Measurements from ENCODE around the gene FGF21.

The FGF21 gene

GRCh38 chr19:48752496-48753365, 2.6 kb upstream of the FGF21 start, which contains the start of gene FUT1:
Gene FUT1 (minus strand): TSS chr19:48752641. CDS start chr19:48751281, 1,360 bp downstream.
- H3K4me3 ChIP-seq (ENCODE audit: low read length), result no peak within 1 kb of the TSS
- H3K79me2 ChIP-seq (ENCODE audit: low read length), result no peaks in the 10 kb centered on the region
- no peak for TF ChIP-seq EZH2phosphoT487 (IDR thresholded peaks at IDR 0.05; ENCODE audit: low read depth)
- TF ChIP-seq, protein P1, sequence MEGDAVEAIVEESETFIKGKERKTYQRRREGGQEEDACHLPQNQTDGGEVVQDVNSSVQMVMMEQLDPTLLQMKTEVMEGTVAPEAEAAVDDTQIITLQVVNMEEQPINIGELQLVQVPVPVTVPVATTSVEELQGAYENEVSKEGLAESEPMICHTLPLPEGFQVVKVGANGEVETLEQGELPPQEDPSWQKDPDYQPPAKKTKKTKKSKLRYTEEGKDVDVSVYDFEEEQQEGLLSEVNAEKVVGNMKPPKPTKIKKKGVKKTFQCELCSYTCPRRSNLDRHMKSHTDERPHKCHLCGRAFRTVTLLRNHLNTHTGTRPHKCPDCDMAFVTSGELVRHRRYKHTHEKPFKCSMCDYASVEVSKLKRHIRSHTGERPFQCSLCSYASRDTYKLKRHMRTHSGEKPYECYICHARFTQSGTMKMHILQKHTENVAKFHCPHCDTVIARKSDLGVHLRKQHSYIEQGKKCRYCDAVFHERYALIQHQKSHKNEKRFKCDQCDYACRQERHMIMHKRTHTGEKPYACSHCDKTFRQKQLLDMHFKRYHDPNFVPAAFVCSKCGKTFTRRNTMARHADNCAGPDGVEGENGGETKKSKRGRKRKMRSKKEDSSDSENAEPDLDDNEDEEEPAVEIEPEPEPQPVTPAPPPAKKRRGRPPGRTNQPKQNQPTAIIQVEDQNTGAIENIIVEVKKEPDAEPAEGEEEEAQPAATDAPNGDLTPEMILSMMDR (IDR thresholded peaks at IDR 0.05; ENCODE audit: low read depth, low read length), result no peak

GRCh38 chr19:48755787-48756186, 463 bp downstream of the FGF21 start:
- no peak overlapping the region for H3K27ac ChIP-seq (ENCODE audit: low read length)

More at GRCh38 chr19:48752496-48753365, 2.6 kb upstream of the FGF21 start, which contains the start of gene FUT1:
- Histone ChIP-seq H4K20me1 (ENCODE audit: insufficient read depth, low read length) (no peaks in the 10 kb centered on the region), H3K36me3 (replicated peaks; ENCODE audit: low read depth, low read length) (no peaks in the 10 kb centered on the region), H3K27me3 (ENCODE audit: low read depth, low read length) (no peaks in the 10 kb centered on the region), H3K9ac (ENCODE audit: low read length) (no peak within 1 kb of the TSS), H3K27ac (ENCODE audit: low read length) (no peak within 1 kb of the TSS), H3K9me3 (ENCODE audit: insufficient read depth, low read length) (no peaks in the 10 kb centered on the region), H3K4me2 (ENCODE audit: low read length) (no peak within 1 kb of the TSS), H3K4me1 (ENCODE audit: low read length) (peaks cover 4% of the 10 kb centered on the region; the same call in 1 of the 2 replicates), H2AFZ (ENCODE audit: low read depth, low read length) (no peak within 1 kb of the TSS)

DNA sequence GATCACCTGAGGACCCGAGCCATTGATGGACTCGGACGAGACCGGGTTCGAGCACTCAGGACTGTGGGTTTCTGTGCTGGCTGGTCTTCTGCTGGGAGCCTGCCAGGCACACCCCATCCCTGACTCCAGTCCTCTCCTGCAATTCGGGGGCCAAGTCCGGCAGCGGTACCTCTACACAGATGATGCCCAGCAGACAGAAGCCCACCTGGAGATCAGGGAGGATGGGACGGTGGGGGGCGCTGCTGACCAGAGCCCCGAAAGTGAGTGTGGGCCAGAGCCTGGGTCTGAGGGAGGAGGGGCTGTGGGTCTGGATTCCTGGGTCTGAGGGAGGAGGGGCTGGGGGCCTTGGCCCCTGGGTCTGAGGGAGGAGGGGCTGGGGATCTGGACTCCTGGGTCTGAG, 888 bp downstream of the FGF21 start:
- peaks cover 6% of the 10 kb centered on the region for H3K27me3 ChIP-seq (ENCODE audit: low read depth, low read length)
- H3K4me1 ChIP-seq (ENCODE audit: low read length), result peaks cover 8% of the 10 kb centered on the region; the same call in 1 of the 2 replicates
- no peaks in the 10 kb centered on the region for H3K36me3 ChIP-seq (replicated peaks; ENCODE audit: low read depth, low read length)
- H3K9me3 ChIP-seq (ENCODE audit: insufficient read depth, low read length), result no peaks in the 10 kb centered on the region
- no peak overlapping the region for H3K9ac ChIP-seq (ENCODE audit: low read length)
- no peak overlapping the region for H3K27ac ChIP-seq (ENCODE audit: low read length)
- H4K20me1 ChIP-seq (ENCODE audit: insufficient read depth, low read length), result no peaks in the 10 kb centered on the region
- no peaks in the 10 kb centered on the region for H3K79me2 ChIP-seq (ENCODE audit: low read length)
- H2AFZ ChIP-seq (ENCODE audit: low read depth, low read length), result no peak overlapping the region
- H3K4me3 ChIP-seq (ENCODE audit: low read length), result no peak overlapping the region
- H3K4me2 ChIP-seq (ENCODE audit: low read length), result no peak overlapping the region
- TF ChIP-seq EZH2phosphoT487 (IDR thresholded peaks at IDR 0.05; ENCODE audit: low read depth), result no peak
- TF ChIP-seq, protein P1 (IDR thresholded peaks at IDR 0.05; ENCODE audit: low read depth, low read length), result no peak

More at GRCh38 chr19:48755787-48756186, 463 bp downstream of the FGF21 start:
- Histone ChIP-seq H3K4me3 (ENCODE audit: low read length) (no peak overlapping the region), H3K27me3 (ENCODE audit: low read depth, low read length) (peaks cover 4% of the 10 kb centered on the region), H4K20me1 (ENCODE audit: insufficient read depth, low read length) (no peaks in the 10 kb centered on the region), H3K4me1 (ENCODE audit: low read length) (peaks cover 8% of the 10 kb centered on the region; the same call in 1 of the 2 replicates), H3K9me3 (ENCODE audit: insufficient read depth, low read length) (no peaks in the 10 kb centered on the region), H3K4me2 (ENCODE audit: low read length) (no peak overlapping the region), H3K79me2 (ENCODE audit: low read length) (no peaks in the 10 kb centered on the region), H2AFZ (ENCODE audit: low read depth, low read length) (no peak overlapping the region), H3K36me3 (replicated peaks; ENCODE audit: low read depth, low read length) (no peaks in the 10 kb centered on the region), H3K9ac (ENCODE audit: low read length) (no peak overlapping the region)
- TF ChIP-seq, protein P1 (IDR thresholded peaks at IDR 0.05; ENCODE audit: low read depth, low read length), result no peak
- no peak for TF ChIP-seq EZH2phosphoT487 (IDR thresholded peaks at IDR 0.05; ENCODE audit: low read depth)

DNA sequence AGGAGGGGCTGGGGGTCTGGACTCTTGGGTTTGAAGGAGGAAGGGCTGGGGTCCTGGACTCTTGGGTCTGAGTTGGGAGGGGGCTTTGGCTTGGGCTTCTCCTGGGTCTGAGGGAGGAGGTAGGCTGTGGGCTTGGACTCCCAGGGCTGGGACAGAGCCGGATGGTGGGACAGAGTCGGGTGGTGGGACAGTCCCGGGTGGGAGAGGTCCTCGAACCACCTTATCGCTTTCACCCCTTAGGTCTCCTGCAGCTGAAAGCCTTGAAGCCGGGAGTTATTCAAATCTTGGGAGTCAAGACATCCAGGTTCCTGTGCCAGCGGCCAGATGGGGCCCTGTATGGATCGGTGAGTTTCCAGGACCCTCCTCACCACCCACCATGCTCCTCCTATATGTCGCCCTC, 1.4 kb downstream of the FGF21 start:
- no peak overlapping the region for H3K4me2 ChIP-seq (ENCODE audit: low read length)
- H3K79me2 ChIP-seq (ENCODE audit: low read length), result no peaks in the 10 kb centered on the region
- no peak overlapping the region for H3K27ac ChIP-seq (ENCODE audit: low read length)
- no peak overlapping the region for H2AFZ ChIP-seq (ENCODE audit: low read depth, low read length)
- H3K36me3 ChIP-seq (replicated peaks; ENCODE audit: low read depth, low read length), result no peaks in the 10 kb centered on the region
- TF ChIP-seq, protein P1 (IDR thresholded peaks at IDR 0.05; ENCODE audit: low read depth, low read length), result no peak
- TF ChIP-seq EZH2phosphoT487 (IDR thresholded peaks at IDR 0.05; ENCODE audit: low read depth), result no peak
- no peaks in the 10 kb centered on the region for H4K20me1 ChIP-seq (ENCODE audit: insufficient read depth, low read length)
- no peak overlapping the region for H3K4me3 ChIP-seq (ENCODE audit: low read length)
- H3K4me1 ChIP-seq (ENCODE audit: low read length), result peaks cover 8% of the 10 kb centered on the region; the same call in 1 of the 2 replicates
- no peaks in the 10 kb centered on the region for H3K9me3 ChIP-seq (ENCODE audit: insufficient read depth, low read length)
- no peak overlapping the region for H3K9ac ChIP-seq (ENCODE audit: low read length)
- H3K27me3 ChIP-seq (ENCODE audit: low read depth, low read length), result peaks cover 6% of the 10 kb centered on the region
